Pons (tissue), 1 donor: ENCODE measurements around the gene NOLC1.

ENCODE experiments used
- DNase-seq: peaks from one replicate; pipeline ENCODE4 v3.0.0-alpha.2; 2016; ENCODE audit warnings: low spot score

NOLC1 gene

DNA sequence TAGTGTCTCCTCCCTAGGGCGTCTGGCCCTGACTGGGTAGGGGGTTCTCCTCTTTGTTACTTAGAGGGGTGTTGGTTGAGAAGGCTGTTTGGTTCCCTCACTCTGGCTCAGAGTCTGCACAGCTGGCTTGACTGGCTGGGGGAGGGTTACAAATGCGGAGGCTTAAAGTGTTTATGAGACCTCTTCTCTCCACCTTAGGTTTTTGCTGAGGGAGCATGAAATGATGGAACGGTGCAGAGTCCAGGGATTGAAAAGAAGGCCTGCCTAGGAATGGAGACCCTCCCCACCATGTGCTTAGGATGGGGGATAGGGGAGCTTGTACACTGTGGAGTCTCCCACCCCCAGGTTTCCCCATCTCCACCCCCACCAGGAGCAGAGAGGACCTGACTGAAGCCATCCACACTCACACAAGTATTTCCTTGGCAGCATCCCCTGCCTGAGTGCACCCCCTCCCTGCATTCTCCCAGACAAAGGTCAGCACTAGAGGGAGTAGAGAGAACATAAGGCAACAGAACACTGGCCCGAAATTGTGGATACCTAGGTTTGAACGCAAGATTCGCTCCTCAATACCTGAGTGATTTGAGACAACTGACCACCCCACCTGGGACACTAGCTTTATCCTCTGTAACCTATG, 30.3 kb upstream of the NOLC1 start:
- DNase-seq, result peak; percentile 34

GRCh38 chr10:102122450-102122849, 29.7 kb upstream of the NOLC1 start:
- DNase-seq, result no peak

DNA sequence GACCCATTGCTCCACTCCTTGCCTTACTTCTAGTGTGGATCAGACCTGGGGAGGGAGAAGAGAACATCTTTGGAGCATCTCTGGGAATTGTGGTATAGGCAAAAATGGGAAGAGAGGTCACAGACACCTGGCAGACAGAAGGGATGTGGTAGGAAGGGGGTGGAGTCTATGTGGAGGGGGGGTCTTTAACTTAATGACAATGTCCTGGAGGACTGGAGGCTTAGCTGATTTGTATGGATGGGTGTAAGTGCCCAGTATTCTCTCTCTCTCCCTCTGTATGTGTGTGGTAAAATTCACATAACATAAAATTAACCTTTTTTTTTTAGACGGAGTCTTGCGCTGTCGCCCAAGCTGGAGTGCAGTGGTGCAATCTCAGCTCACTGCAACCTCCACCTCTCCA, 29.0 kb upstream of the NOLC1 start:
- DNase-seq, result no peak

- no peak for DNase-seq
Measured at GRCh38 chr10:102131286-102132170, 20.7 kb upstream of the NOLC1 start.

DNA sequence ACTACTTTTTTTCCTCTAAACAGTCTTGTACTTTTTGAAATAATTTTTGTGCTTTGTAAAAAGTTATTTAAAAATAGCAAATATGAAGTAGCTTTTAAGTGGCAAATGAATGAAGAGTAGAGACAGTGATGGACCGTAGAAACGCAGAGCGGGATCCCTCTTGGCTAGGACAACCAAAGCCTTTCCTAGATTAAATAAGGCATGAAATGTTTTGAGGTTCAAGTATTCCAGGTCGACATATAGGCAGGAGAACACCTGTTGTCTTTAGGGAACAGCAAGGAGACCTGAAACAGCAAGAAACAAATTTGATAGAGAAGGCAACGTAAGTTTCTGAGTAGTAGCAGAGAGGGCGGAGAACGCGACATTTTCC, 20.0 kb upstream of the NOLC1 start:
- no peak for DNase-seq

GRCh38 chr10:102132563-102133372, 19.4 kb upstream of the NOLC1 start, which contains the start of gene PPRC1:
PPRC1 (plus strand) TSS chr10:102133040; CDS start chr10:102133069, 29 bp downstream.
- DNase-seq, result peak; percentile 99

DNA sequence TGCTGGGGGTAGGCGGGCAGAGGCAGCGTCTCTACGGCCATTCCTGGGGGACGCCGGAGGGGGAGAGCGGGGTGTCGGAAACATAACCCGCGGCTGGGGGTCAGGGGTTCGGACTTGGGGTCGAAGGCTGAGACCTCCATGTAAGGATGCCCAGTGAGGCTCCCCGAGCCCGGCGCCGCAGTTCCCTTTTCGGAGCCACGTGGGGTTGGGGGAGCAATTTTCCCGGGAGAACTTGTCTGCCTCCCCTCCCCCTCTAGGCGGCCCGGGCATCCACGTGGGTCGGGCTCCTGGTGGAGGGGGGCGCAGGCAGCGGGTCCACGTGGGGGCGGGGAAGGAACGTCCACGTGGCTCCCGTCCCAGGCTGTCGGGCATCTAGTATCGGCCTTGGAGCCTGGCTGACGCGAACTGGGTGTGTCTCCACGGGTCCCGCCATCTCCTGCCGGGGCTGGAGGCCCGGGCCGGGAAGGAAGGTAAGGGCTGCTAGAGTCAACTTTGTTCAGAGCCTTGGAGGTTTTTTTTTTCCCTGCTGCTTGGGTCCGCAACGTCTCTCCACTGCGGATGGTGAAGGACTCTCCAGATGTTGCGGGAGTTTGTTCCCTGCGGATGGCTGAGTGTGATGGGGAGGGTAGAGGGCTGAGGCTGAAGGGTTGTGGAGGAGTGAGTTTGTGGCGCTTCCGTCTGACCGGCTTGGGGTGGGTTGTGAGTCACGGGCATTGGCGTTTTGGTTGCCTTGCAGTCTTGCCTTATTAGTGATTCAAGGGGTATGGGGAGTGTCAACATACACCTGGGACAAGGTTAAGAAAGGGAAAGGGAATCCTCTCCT, 18.6 kb upstream of the NOLC1 start:
- peak; percentile 69 for DNase-seq

GRCh38 chr10:102134416-102134815, 17.8 kb upstream of the NOLC1 start:
- no peak for DNase-seq

- no peak for DNase-seq
Measured at GRCh38 chr10:102135956-102136526, 16.1 kb upstream of the NOLC1 start.

- no peak for DNase-seq
Measured at GRCh38 chr10:102139281-102140110, 12.7 kb upstream of the NOLC1 start.

DNA sequence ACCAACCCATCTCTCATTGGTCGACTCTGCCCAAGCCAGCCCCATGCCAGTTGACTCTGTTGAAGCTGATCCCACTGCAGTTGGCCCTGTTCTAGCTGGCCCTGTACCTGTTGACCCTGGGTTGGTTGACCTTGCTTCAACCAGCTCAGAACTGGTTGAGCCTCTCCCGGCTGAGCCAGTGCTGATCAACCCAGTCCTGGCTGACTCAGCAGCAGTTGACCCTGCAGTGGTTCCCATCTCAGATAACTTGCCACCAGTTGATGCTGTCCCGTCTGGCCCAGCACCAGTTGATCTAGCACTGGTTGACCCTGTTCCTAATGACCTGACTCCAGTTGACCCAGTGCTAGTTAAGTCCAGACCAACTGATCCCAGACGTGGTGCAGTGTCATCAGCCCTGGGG, 12.0 kb upstream of the NOLC1 start:
- DNase-seq, result no peak

DNA sequence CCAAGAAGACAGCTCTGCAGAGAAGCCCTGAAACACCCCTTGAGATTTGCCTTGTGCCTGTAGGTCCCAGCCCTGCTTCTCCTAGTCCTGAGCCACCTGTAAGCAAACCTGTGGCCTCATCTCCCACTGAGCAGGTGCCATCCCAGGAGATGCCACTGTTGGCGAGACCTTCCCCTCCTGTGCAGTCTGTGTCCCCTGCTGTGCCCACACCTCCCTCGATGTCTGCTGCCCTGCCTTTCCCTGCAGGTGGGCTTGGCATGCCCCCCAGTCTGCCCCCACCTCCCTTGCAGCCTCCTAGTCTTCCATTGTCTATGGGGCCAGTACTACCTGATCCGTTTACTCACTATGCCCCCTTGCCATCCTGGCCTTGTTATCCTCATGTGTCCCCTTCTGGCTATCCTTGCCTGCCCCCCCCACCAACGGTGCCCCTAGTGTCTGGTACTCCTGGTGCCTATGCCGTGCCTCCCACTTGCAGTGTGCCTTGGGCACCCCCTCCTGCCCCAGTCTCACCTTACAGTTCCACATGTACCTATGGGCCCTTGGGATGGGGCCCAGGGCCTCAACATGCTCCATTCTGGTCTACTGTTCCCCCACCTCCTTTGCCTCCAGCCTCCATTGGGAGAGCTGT, 11.2 kb upstream of the NOLC1 start:
- no peak for DNase-seq

GRCh38 chr10:102141583-102142107, 10.5 kb upstream of the NOLC1 start:
- DNase-seq, result no peak

DNA sequence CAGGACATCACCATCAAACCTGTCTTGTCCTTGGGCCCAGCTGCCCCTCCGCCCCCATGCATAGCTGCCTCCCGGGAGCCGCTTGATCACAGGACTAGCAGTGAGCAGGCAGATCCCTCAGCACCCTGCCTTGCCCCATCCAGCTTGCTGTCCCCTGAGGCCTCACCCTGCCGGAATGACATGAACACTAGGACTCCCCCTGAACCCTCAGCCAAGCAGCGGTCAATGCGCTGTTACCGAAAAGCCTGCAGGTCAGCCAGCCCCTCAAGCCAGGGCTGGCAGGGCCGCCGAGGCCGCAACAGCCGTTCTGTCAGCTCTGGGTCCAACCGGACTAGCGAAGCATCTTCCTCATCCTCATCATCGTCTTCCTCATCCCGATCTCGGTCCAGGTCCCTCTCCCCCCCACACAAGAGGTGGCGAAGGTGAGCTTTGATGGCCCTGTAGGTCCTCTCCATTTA, 5.2 kb upstream of the NOLC1 start:
- no peak for DNase-seq

- DNase-seq, result no peak
Measured at GRCh38 chr10:102147561-102147960, 4.6 kb upstream of the NOLC1 start.

DNA sequence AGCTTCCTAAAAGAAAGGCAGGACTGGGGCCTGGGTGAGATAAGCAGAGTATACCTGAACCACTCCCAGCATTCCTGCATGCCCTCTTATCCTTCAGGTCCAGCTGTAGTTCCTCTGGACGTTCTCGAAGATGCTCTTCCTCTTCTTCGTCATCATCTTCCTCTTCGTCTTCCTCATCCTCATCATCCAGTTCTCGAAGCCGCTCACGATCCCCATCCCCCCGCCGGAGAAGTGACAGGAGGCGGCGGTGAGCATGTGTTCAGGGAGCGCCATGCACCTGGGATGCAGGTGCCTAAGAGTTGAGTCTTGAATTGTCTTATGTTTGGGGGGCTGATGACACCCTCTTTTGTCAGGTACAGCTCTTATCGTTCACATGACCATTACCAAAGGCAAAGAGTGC, 3.9 kb upstream of the NOLC1 start:
- no peak for DNase-seq

DNA sequence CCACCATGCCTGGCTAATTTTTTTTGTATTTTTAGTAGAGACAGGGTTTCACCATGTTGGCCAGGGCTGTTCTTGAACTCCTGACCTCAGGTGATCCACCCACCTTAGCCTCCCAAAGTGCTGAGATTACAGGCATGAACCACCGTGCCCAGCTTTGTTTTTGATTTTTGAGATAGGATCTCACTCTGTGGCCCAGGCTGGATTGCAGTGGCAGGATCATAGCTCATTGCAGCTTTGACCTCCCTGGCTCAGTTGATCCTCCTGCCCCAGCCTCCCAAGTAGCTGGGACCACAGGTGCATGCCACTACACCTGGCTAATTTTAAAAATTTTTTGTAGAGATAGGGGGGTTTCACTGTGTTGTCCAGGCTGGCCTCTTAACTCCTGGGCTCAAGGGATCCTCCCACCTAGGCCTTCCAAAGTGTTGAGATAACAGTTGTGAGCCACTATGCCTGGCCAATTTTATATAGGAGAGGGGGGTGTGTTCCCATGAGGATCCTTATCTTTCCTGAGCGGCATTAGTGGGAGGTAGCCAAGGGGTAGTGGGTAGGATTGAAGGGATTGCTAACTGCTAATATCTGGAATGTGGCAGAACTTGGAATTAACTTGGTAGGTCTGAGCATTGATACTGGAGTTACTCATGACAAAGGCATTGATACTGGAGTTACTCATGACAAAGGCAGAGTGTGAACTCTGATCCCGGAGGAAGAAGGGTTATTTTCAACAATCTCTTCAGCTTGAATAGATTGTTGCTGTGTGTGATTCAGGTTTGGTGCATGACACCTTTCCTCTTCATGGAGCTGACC, 1.0 kb upstream of the NOLC1 start:
- DNase-seq, result no peak

- DNase-seq, result no peak
Measured at GRCh38 chr10:102152545-102152890, 329 bp downstream of the NOLC1 start.

GRCh38 chr10:102153093-102153620, 968 bp downstream of the NOLC1 start:
- DNase-seq, result no peak
